ENCODE data around the gene GPATCH1. TPM values are rescaled to one million over a fixed set of nuclear protein-coding genes. Genes with fewer than 3 reads are reported as not detected.
A peak's percentile ranks its signal among the peaks of the same experiment; 100 is the strongest.

GPATCH1 gene
- total RNA-seq, 4 donors from 2014 or later: 3.6 to 9.3 (median 6.2) TPM

DNA sequence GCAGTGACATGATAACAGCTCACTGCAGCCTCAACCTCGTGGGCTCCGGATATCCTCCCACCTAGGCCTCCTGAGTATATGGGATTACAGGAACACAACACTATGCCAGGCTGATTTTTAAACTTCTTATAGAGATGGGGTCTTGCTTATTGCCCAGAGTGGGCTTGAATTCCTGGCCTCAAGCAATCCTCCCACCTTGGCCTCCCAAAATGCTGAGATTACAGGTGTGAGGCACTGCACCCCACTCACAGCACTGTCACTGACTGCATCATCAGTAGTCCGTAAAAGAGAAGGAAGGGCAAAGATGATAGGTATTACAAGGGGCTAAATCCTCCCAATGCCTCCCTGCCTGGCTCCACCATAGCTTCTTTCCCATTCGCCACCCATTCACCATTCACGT lies 20.4 kb upstream of the GPATCH1 start:
- 73 to 77% methylated on average over 5 of the region's 5 CpGs for WGBS, 2 donors
- peaks cover 0 to 48% (median 5%) of the 10 kb centered on the region in 4 donors for H3K27me3 ChIP-seq
- no peak overlapping the region for H3K27ac ChIP-seq
- peaks cover 14 to 27% (median 17%) of the 10 kb centered on the region in 3 donors for H3K4me1 ChIP-seq
- DNase-seq: no peak
- no peaks in the 10 kb centered on the region for H3K36me3 ChIP-seq
- H3K4me3 ChIP-seq: no peak overlapping the region
- intact Hi-C loops (cut with DNase I): no loop called here
- TF ChIP-seq POLR2A (IDR thresholded peaks at IDR 0.05): no peak
- TF ChIP-seq, protein P1, sequence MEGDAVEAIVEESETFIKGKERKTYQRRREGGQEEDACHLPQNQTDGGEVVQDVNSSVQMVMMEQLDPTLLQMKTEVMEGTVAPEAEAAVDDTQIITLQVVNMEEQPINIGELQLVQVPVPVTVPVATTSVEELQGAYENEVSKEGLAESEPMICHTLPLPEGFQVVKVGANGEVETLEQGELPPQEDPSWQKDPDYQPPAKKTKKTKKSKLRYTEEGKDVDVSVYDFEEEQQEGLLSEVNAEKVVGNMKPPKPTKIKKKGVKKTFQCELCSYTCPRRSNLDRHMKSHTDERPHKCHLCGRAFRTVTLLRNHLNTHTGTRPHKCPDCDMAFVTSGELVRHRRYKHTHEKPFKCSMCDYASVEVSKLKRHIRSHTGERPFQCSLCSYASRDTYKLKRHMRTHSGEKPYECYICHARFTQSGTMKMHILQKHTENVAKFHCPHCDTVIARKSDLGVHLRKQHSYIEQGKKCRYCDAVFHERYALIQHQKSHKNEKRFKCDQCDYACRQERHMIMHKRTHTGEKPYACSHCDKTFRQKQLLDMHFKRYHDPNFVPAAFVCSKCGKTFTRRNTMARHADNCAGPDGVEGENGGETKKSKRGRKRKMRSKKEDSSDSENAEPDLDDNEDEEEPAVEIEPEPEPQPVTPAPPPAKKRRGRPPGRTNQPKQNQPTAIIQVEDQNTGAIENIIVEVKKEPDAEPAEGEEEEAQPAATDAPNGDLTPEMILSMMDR (IDR thresholded peaks at IDR 0.05): no peak
- no peaks in the 10 kb centered on the region for H3K9me3 ChIP-seq

DNA sequence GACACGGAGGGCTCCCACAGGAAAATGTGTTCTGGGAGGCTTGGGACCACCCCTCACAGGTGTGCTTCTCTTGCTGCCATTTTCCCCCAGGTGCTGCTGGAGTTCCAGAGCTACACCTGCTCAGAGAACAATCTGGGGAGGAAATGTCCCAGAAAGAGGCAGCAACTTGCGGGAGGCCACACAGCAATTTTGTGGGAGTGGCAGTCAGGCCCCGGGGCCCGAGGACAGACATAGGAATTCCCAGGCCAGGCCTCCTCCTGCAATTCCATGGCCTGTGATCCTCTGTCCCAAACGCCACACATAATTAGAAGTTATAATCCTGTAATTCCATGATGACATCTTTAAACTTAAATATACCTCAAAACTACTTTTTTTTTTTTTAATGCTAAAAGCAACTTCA lies 18.1 kb upstream of the GPATCH1 start:
- intact Hi-C loops (cut with DNase I): no loop called here
- Histone ChIP-seq H3K27me3 (peaks cover 0 to 48% (median 5%) of the 10 kb centered on the region in 4 donors), H3K27ac (no peak overlapping the region), H3K9me3 (no peaks in the 10 kb centered on the region), H3K36me3 (no peaks in the 10 kb centered on the region), H3K4me3 (no peak overlapping the region), H3K4me1 (peaks cover 14 to 27% (median 17%) of the 10 kb centered on the region in 3 donors)
- TF ChIP-seq, protein P1 (IDR thresholded peaks at IDR 0.05): no peak
- no peak for TF ChIP-seq POLR2A (IDR thresholded peaks at IDR 0.05)
- 74 to 82% methylated on average over 2 to 4 of the region's 5 CpGs for WGBS, 2 donors
- no peak for DNase-seq

DNA sequence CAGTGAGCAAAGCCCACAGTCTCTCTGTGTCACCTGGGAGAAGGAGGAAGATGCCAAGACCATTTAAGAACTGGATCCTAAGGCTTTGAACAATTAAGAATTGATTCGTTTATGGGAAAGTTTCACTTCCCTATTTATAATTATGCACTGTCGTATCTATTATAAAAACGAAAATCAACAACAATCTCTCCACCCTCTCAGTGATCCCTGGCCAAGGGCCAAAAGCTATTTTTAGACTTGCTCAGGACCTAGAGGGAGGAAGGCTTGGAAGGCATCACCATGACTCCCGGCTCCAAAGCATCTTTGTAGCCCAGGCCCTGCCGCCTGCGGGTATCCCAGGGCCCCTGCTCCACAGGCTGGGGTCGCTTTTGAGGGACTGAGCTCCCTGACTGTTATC lies 17.6 kb upstream of the GPATCH1 start:
- Histone ChIP-seq H3K4me1 (peaks cover 14 to 27% (median 17%) of the 10 kb centered on the region in 3 donors), H3K27me3 (peaks cover 0 to 48% (median 5%) of the 10 kb centered on the region in 4 donors), H3K4me3 (peak overlapping the region in 3 of 4 donors; percentile 49 to 83 (median 75)), H3K36me3 (no peaks in the 10 kb centered on the region), H3K27ac (no peak overlapping the region), H3K9me3 (no peaks in the 10 kb centered on the region)
- TF ChIP-seq POLR2A (IDR thresholded peaks at IDR 0.05): no peak
- TF ChIP-seq, protein P1 (IDR thresholded peaks at IDR 0.05): no peak
- WGBS, 2 donors: 4 to 10% methylated on average over 3 of the region's 7 CpGs
- intact Hi-C loops (cut with DNase I): no loop called here
- DNase-seq: no peak

DNA sequence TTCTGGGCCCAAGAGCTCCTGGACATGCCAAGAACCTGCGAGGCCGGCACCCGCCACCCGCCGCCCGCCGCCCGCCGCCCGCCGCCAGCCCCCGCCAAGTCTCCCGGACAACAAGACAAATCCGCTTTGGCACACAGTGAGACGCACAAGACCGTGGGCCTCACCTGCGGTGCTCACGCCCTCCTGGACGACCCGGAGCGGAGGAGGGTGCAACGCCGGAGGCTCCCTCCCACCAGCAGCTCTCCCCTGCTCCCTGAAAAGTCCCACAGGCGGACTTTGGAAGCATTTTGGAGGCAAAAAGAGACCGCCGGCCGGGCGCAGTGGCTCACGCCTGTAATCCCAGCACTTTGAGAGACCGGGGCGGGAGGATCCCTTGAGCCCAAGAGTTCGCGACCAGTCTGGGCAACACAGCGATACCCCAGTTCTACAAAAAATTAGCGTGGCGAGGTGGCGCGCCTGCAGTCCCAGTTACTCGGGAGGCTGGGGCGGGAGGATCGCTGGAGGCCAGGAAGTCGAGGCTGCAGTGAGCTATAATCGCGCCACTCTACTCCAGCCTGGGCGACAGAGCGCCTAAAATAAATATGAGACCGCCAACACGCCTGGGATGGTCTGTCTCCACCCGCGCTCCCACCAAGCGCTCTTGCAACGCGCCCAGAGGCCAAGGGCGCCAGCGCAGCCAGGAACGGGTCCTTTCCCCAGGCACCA lies 17.1 kb upstream of the GPATCH1 start:
- Histone ChIP-seq H3K4me1 (peaks cover 14 to 27% (median 17%) of the 10 kb centered on the region in 3 donors), H3K27ac (peak overlapping the region in 1 of 4 donors; percentile 58), H3K9me3 (no peaks in the 10 kb centered on the region), H3K27me3 (peaks cover 0 to 48% (median 5%) of the 10 kb centered on the region in 4 donors), H3K36me3 (no peaks in the 10 kb centered on the region), H3K4me3 (peak overlapping the region; percentile 49 to 83 (median 68))
- DNase-seq: no peak
- intact Hi-C loops (cut with DNase I): no loop called here
- 13% methylated on average over 11 of the region's 56 CpGs; no CpG with 5 or more reads in 1 of the 2 donors for WGBS, 2 donors
- TF ChIP-seq POLR2A (IDR thresholded peaks at IDR 0.05): no peak
- TF ChIP-seq, protein P1 (IDR thresholded peaks at IDR 0.05): no peak

DNA sequence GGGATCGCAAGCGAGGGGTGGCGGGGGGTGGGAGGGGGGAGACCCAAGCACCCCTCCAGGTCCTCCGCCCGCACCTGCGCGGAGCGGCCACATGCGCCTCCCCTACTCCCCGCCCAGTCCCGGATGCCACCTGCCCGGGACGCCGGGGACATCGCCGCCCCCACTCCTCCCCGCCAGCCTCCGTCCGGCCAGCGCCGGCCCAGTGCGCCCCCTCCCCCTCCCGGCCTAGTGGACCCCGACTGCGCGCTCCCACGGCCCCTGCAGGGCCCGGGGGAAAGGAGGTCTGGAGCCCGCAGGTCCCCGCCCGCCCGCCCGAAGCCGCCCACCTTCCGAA lies 16.6 kb upstream of the GPATCH1 start:
- TF ChIP-seq, protein P1 (IDR thresholded peaks at IDR 0.05): peak in 1 of 6 experiments; percentile 5
- TF ChIP-seq POLR2A (IDR thresholded peaks at IDR 0.05): no peak
- Histone ChIP-seq H3K27ac (peak overlapping the region in 3 of 4 donors; percentile 29 to 58 (median 35)), H3K4me3 (peak overlapping the region; percentile 49 to 83 (median 68)), H3K27me3 (peaks cover 0 to 48% (median 5%) of the 10 kb centered on the region in 4 donors), H3K4me1 (peaks cover 14 to 27% (median 17%) of the 10 kb centered on the region in 3 donors), H3K9me3 (no peaks in the 10 kb centered on the region), H3K36me3 (no peaks in the 10 kb centered on the region)
- no CpG with 5 or more reads among the region's 35 CpGs for WGBS, 2 donors
- DNase-seq: no peak
- intact Hi-C loops (cut with DNase I): no loop called here

Measured in esophagus squamous epithelium (tissue), 5 donors.